Suprapubic skin (tissue), 4 donors: ENCODE results near the gene UVRAG. TPM values are rescaled to one million over a fixed set of nuclear protein-coding genes. Genes with fewer than 3 reads are reported as not detected.
"Not testable (repeated sequence)": the region's sequence is repeated elsewhere in the genome, so short reads cannot be mapped to it uniquely, and the experiment has no call there.

ENCODE experiments used
- DNase-seq, 2 donors: peaks; one replicate each; pipeline ENCODE4 v3.0.0-alpha.2; 2019; ENCODE audit warnings: low spot score in 2 of 2
- H3K27ac ChIP-seq: fragments of 200-600 bp; sonication (generic); one replicate; pipeline ENCODE4 v1.5.1; 2019
- H3K27me3 ChIP-seq: fragments of 200-600 bp; sonication (generic); one replicate; pipeline ENCODE4 v1.5.1; 2019
- H3K36me3 ChIP-seq: fragments of 200-600 bp; sonication (generic); one replicate; pipeline ENCODE4 v1.5.1; 2019
- H3K4me1 ChIP-seq: fragments of 200-600 bp; sonication (generic); one replicate; pipeline ENCODE4 v1.5.1; 2019
- H3K4me3 ChIP-seq: fragments of 200-600 bp; sonication (generic); one replicate; pipeline ENCODE4 v1.5.1; 2019; ENCODE audit warnings: mild to moderate bottlenecking
- H3K9me3 ChIP-seq: fragments of 200-600 bp; sonication (generic); one replicate; pipeline ENCODE4 v1.5.1; 2019
- EP300 ChIP-seq: sonication (generic); formaldehyde crosslinking; IDR thresholded peaks from one replicate; pipeline ENCODE4 v1.6.1; 2017; ENCODE audit warnings: antibody characterized with exemption
- POLR2A ChIP-seq, 2 donors: fragments of 450-650 bp; IDR thresholded peaks; one replicate each; pipeline ENCODE4 v1.6.1; 2017; ENCODE audit warnings: antibody characterized with exemption in 2 of 2, mild to moderate bottlenecking in 2 of 2, moderate library complexity in 2 of 2
- POLR2AphosphoS5 ChIP-seq, 3 donors: sonication (generic); formaldehyde crosslinking; IDR thresholded peaks; one replicate each; pipeline ENCODE4 v1.6.1; 2017; ENCODE audit warnings: antibody characterized with exemption in 3 of 3
- WGBS: methylation state at CpG from one replicate; pipeline ENCODE4 v1.1.5; 2018; 5-methylcytosine and 5-hydroxymethylcytosine counted together
- total RNA-seq, 4 donors: library from RNA; depleted of rRNA; stranded (reverse); fragments of >200 nt; gene quantifications; one replicate each; pipeline ENCODE4 v1.1.0, GENCODE V29; 2016
- TF ChIP-seq, protein P1 (sequence below), 2 donors: fragments of 200-600 bp in 1 of 2; fragments of 450-650 bp in 1 of 2; sonication (generic) in 1 of 2; IDR thresholded peaks; one replicate each; pipeline ENCODE4 v1.5.1; 2016 to 2019; ENCODE audit warnings: antibody characterized with exemption in 2 of 2, mild to moderate bottlenecking in 1 of 2, moderate library complexity in 1 of 2

Gene UVRAG
- total RNA-seq, 4 donors from 2014 or later: 17.5 to 30.0 (median 22.1) TPM

DNA sequence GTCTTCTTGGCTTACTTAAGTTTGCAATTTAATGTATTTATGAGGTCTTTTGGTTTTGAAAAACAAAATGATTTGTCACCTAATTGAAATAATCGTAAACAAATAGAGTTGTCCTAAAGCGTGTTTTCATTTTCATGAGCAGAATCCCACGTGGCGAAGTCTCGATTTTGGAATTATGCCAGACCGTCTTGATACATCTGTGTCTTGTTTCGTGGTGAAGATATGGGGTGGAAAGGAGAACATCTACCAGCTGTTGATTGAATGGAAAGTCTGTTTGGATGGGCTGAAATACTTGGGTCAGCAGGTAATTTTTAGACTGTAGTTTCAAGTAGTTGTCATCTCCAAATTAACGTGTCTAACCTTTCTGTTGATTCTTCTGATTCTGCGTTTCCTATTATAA lies 64.7 kb downstream of the UVRAG start:
- Histone ChIP-seq H3K36me3 (no peaks in the 10 kb centered on the region), H3K9me3 (no peaks in the 10 kb centered on the region), H3K4me1 (no peaks in the 10 kb centered on the region), H3K27me3 (no peaks in the 10 kb centered on the region), H3K4me3 (no peak overlapping the region), H3K27ac (no peak overlapping the region)
- TF ChIP-seq POLR2A (IDR thresholded peaks at IDR 0.05) (no peak), EP300 (no peak), POLR2AphosphoS5 (IDR thresholded peaks at IDR 0.05) (no peak)
- TF ChIP-seq, protein P1, sequence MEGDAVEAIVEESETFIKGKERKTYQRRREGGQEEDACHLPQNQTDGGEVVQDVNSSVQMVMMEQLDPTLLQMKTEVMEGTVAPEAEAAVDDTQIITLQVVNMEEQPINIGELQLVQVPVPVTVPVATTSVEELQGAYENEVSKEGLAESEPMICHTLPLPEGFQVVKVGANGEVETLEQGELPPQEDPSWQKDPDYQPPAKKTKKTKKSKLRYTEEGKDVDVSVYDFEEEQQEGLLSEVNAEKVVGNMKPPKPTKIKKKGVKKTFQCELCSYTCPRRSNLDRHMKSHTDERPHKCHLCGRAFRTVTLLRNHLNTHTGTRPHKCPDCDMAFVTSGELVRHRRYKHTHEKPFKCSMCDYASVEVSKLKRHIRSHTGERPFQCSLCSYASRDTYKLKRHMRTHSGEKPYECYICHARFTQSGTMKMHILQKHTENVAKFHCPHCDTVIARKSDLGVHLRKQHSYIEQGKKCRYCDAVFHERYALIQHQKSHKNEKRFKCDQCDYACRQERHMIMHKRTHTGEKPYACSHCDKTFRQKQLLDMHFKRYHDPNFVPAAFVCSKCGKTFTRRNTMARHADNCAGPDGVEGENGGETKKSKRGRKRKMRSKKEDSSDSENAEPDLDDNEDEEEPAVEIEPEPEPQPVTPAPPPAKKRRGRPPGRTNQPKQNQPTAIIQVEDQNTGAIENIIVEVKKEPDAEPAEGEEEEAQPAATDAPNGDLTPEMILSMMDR (IDR thresholded peaks at IDR 0.05): no peak
- 84% methylated on average over 9 of the region's 9 CpGs for WGBS
- no peak for DNase-seq

GRCh38 chr11:75880343-75880742 lies 65.3 kb downstream of the UVRAG start:
- not testable (repeated sequence) for H3K9me3 ChIP-seq, H3K27ac ChIP-seq, DNase-seq, H3K36me3 ChIP-seq, H3K4me3 ChIP-seq, H3K4me1 ChIP-seq, H3K27me3 ChIP-seq
- 95% methylated on average over 8 of the region's 8 CpGs for WGBS

DNA sequence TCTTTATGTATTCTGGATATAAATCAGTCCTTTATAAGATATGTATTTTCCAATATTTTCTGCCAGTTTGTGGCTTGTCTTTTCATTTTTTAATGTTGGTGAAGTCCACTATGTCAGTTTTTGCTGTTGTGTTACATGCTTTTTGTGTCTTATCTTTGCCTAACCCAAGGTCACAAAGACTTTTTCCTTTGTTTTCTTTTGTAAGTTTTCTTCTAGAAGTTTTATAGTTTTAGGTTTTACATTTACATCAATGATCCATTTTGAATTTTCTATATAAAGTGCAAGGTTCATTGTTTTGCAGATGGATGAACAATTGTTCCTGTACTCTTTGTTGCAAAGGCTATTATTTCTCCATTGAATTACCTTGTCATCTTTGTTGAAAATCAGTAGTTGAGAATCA lies 69.3 kb downstream of the UVRAG start:
- no peaks in the 10 kb centered on the region for H3K9me3 ChIP-seq
- DNase-seq: no peak

DNA sequence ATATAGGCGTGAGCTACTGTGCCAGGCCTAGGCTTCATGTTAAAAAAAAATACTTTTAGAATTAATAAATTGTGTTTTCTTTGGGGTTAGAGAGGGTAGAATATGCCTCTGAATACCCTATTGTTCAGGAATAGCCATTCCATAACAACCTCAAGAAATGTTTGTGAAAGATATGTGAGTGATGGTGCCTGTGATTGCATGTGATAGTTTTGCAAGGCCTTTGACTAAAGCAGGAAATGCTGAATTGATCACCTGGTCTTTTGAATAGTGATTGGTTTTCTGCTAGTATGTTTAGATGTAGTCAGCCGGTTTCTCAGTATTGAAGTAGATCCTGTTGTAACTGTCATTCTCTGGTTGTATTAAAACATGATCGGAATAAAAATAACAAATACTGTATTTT lies 73.4 kb downstream of the UVRAG start:
- no peak for DNase-seq
- H3K27me3 ChIP-seq: no peaks in the 10 kb centered on the region

More for the DNA sequence above, 69.3 kb downstream of the UVRAG start:
- H3K4me3 ChIP-seq: no peak overlapping the region
- no peaks in the 10 kb centered on the region for H3K27me3 ChIP-seq
- no peaks in the 10 kb centered on the region for H3K4me1 ChIP-seq
- no peak for TF ChIP-seq EP300
- TF ChIP-seq POLR2AphosphoS5 (IDR thresholded peaks at IDR 0.05): no peak
- TF ChIP-seq, protein P1 (IDR thresholded peaks at IDR 0.05): no peak
- no peak for TF ChIP-seq POLR2A (IDR thresholded peaks at IDR 0.05)
- no peaks in the 10 kb centered on the region for H3K36me3 ChIP-seq
- H3K27ac ChIP-seq: no peak overlapping the region

DNA sequence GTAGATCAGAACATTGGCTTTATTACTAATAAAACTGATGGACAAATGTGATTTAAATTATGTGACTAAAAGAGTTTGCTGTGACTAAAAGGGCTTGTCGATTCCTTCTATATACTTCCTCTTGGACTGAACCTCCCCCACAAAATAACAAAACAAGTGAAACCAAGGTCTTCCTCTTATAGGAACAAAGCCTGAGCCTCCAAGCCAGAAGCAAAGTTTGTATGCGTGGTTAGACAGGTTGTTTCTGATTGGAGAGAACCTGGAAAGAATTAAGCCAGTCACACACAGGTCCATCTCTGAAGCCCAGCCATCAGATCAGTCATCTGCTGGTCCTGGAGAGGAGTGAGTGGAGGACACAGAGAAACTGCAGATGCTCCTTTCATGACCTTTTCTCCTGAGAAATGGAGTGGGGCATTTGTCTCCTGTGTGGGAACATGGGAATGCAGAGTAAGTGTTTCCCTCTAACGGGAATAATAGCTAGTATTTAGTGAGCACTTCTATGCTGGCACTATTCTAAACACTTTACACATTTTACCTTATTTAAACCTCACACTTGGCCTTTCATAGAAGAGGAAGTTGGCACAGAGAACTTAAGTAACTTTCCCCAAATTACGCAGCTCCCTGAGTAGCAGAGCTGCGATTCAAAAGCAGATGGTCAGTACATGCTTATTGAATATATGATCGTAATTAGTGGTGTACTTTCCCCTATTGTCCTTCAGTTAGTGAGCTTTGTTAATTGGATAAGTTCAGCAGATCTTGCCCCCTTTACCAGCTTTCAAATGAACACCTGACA lies 77.1 kb downstream of the UVRAG start:
- no peak overlapping the region for H3K27ac ChIP-seq
- no peaks in the 10 kb centered on the region for H3K27me3 ChIP-seq
- H3K36me3 ChIP-seq: peaks cover 10% of the 10 kb centered on the region
- 87% methylated on average over 6 of the region's 6 CpGs for WGBS
- TF ChIP-seq POLR2AphosphoS5 (IDR thresholded peaks at IDR 0.05): no peak
- TF ChIP-seq POLR2A (IDR thresholded peaks at IDR 0.05): no peak
- no peak for TF ChIP-seq EP300
- TF ChIP-seq, protein P1 (IDR thresholded peaks at IDR 0.05): no peak
- H3K9me3 ChIP-seq: no peaks in the 10 kb centered on the region
- H3K4me1 ChIP-seq: no peaks in the 10 kb centered on the region
- no peak overlapping the region for H3K4me3 ChIP-seq
- DNase-seq: no peak

More for the DNA sequence above, 73.4 kb downstream of the UVRAG start:
- 98% methylated on average over 3 of the region's 3 CpGs for WGBS
- Histone ChIP-seq H3K4me1 (no peaks in the 10 kb centered on the region), H3K9me3 (no peaks in the 10 kb centered on the region), H3K27ac (no peak overlapping the region), H3K4me3 (no peak overlapping the region), H3K36me3 (peaks cover 10% of the 10 kb centered on the region)
- TF ChIP-seq POLR2AphosphoS5 (IDR thresholded peaks at IDR 0.05): no peak
- no peak for TF ChIP-seq EP300
- no peak for TF ChIP-seq POLR2A (IDR thresholded peaks at IDR 0.05)
- TF ChIP-seq, protein P1 (IDR thresholded peaks at IDR 0.05): no peak
